Measurements from ENCODE around the gene LY6G6F.

DNA sequence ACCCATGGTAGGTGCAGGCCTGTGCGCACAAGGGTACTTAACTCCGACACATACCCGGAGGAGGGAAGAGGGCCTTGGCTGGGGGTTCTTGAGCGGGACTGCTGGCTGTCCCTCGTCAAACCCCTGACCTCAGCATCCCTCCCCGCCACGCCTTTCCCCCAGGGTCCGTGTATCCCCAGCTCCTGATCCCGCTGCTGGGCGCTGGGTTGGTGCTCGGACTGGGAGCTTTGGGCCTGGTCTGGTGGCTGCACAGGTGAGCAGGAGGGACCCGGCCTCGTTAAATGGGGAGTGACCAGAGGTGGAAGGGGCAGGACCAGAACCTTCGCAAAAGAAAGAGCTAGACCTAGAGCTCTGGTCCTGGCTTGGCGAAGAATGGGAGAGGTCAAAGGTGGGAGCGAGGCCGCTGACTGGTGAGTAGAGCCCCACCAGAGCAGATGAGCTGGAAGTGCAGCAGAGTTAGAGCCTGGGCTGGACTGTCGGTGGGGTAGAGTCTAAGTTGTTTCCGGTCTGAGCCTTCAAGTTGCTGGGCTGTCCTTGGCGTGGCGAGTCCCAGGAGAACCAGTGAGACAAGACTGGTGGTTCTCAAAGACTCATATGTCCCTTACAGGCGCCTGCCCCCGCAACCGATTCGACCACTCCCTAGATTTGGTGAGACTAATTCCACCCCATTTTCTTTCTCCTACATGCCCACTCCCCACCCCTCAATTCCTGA, 17.5 kb downstream of the LY6G6F start:
- TF ChIP-seq SP1 (IDR thresholded peaks at IDR 0.05) (no peak), HDGF (IDR thresholded peaks at IDR 0.05; ENCODE audit: borderline replicate concordance) (no peak), TARDBP (IDR thresholded peaks at IDR 0.05) (no peak), ARNT (IDR thresholded peaks at IDR 0.05) (no peak), FOXK2 (IDR thresholded peaks at IDR 0.05) (no peak), SUZ12 (IDR thresholded peaks at IDR 0.05) (no peak), FOXM1 (IDR thresholded peaks at IDR 0.05; ENCODE audit: borderline replicate concordance) (no peak), ZNF384 (IDR thresholded peaks at IDR 0.05) (no peak), BHLHE40 (IDR thresholded peaks at IDR 0.05; ENCODE audit: borderline replicate concordance) (no peak), L3MBTL2 (conservative IDR thresholded peaks at IDR 0.05) (no peak), ELF4 (IDR thresholded peaks at IDR 0.05) (no peak), FOXA1 (IDR thresholded peaks at IDR 0.05) (no peak), PKNOX1 (IDR thresholded peaks at IDR 0.05) (no peak), NFRKB (IDR thresholded peaks at IDR 0.05) (no peak)

Measured in HEK293T (cell line).